Measurements from ENCODE around the gene PRKAR1A.

PRKAR1A gene

GRCh38 chr17:68599552-68600066, 87.4 kb downstream of the PRKAR1A start:
- no peak for DNase-seq (ENCODE audit: low read depth, low spot score)

- no peak for DNase-seq (ENCODE audit: low read depth, low spot score)
Measured at GRCh38 chr17:68600067-68600930, 88.1 kb downstream of the PRKAR1A start.
